C4-2B (cell line): ENCODE data around the gene PDK4.

ENCODE experiments used
- CTCF ChIP-seq: fragments of 450-650 bp; conservative IDR thresholded peaks from 2 replicates; pipeline ENCODE4 v1.5.1; 2017; ENCODE audit warnings: mild to moderate bottlenecking
- ZFX ChIP-seq: fragments of 450-650 bp; IDR thresholded peaks from 2 replicates; pipeline ENCODE4 v1.6.1; 2017

- no peak for TF ChIP-seq CTCF
- TF ChIP-seq ZFX, result no peak
These were observed 23.6 kb upstream of the PDK4 start for GRCh38 chr7:95619921-95620320.
